Inflammatory macrophage treated with lipopolysaccharide for 4 hours (primary cell): ENCODE measurements around the gene GYG2.
"Not testable (repeated sequence)": the region's sequence is repeated elsewhere in the genome, so short reads cannot be mapped to it uniquely, and the experiment has no call there.

ENCODE experiments used
- DNase-seq: peaks from one replicate; pipeline ENCODE4 v3.0.0-alpha.2; 2020

The GYG2 gene

GRCh38 chrX:2874222-2875135, 45.7 kb downstream of the GYG2 start:
- DNase-seq: no peak

- no peak for DNase-seq
Observed at GRCh38 chrX:2875136-2875481, 46.4 kb downstream of the GYG2 start.

DNA sequence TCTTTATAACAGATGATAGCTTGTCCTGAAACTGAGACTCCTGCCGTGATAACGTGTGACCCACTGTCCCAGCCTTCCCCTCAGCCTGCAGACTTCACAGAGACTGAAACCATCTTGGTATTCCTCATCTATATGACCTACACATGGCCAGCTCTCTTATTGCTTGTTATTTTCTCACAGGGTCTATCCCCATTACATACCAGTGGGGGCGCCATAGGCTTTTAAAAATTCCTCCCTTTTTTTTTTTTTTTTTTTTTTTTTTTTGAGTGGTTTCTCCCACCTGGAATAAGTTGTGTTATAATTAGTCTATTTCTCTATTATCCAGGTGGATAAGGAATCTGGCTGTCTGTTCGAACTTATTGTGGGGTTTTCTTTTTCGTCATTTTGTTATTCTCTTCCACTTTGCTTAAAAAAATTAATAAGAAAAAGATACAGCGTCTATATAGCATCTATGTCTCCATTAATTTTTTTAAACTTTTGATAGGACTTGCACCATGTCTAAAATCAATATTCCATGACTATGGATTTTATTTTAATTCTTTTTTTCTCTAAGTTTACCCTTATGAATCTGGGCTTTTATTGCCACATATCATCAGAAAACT, 47.2 kb downstream of the GYG2 start:
- peak; percentile 15 for DNase-seq

- DNase-seq: no peak
Observed at GRCh38 chrX:2878563-2878962, 49.8 kb downstream of the GYG2 start.

GRCh38 chrX:2879670-2880069, 50.9 kb downstream of the GYG2 start:
- no peak for DNase-seq

DNA sequence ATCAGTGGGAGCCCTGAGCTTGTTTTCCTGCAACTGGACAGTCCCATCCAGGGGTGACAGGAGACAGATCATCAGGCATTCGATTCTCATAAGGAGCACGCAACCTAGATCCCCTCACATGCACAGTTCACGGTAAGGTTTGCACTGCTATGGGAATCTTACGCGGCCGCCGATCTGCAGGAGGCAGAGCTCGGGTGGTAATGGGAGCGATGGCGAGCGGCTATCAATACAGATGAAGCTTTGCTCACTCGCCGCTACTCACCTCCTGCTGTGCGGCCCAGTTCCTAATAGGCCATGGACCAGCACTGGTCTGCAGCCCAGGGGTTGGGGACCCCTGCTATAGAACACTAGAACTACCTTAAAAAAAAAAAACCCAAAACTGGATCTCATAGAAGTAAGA, 55.0 kb downstream of the GYG2 start:
- no peak for DNase-seq

DNA sequence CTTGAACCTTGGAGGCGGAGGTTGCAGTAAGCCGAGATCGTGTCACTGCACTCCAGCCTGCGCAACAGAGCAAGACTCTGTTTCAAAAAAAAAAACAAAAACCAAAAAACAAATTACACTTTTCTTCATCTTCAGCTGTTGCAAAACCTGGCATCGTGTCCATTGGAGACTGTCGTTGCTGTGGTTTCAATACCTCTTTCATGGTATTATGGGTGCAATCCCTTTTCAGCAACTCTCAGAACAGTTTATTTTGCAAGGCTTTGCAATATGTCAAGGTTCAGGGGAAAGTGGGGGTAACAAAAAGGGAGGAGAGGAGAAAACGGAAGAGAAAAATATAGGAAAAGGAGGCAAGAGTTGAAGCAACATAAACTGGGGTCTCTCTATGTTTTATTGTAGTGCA, 59.6 kb downstream of the GYG2 start:
- DNase-seq: peak; percentile 73

GRCh38 chrX:2889045-2889605, 60.4 kb downstream of the GYG2 start:
- DNase-seq: no peak

- DNase-seq: not testable (repeated sequence)
Observed at GRCh38 chrX:2889706-2890490, 61.2 kb downstream of the GYG2 start.

DNA sequence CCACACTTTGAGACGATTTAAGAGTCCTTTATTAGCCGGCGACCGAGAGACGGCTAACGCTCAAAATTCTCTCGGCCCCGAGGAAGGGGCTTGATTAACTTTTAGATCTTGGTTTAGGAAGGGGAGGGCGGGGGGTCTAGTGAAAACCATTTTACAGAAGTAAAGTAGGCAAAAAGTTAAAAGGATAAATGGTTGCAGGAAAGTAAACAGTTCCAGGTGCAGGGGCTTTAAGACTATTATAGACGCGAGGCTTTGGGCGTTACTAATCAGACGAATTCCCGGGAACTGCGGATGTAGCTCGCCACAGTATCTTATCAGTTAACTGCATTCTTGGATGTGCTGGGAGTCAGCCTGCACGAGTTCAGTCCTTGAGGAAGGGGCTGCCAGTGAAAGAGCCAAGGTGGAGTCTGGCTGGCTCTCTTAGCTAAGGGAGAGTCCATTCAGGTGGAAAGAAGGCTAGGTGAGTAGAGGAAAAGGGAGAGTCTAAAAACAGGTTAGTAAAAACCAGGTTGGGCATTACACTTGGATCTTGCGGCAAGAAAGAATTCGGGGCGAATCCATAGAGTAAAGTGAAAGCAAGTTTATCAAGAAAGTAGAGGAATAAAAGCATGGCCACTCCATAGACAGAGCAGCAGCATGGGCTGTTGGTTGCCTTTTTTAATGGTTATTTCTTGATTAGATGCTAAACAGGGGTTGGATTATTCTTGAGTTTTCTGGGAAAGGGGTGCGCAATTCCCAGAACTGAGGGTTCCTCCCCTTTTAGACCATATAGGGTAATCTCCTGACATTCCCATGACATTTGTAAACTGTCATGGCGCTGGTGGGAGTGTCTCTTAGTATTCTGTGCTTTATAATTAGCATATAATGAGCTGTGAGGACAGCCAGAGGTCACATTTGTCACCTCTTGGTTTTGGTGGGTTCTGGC, 62.1 kb downstream of the GYG2 start:
- DNase-seq: not testable (repeated sequence)

DNA sequence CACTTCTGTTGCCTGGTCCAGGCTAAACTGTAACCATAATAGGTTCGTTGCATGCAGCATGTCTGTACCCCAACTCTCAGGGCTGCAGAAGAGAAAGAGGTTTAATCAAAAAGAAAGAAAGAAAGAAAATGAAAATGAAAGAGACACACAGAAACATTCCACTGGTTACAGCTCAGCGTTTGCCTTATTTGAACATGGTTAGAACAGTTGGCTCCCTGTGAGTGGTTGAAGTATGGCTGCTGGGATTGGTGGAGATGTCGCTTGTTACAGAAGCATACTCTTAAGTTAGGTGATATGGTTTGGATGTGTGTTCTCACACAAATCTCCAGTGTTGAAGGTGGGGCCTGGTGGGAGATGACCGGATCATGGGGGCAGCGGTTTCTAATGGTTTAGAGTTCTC, 64.1 kb downstream of the GYG2 start:
- DNase-seq: no peak

- peak; percentile 14 for DNase-seq
Observed at GRCh38 chrX:2894885-2895292, 66.2 kb downstream of the GYG2 start.

DNA sequence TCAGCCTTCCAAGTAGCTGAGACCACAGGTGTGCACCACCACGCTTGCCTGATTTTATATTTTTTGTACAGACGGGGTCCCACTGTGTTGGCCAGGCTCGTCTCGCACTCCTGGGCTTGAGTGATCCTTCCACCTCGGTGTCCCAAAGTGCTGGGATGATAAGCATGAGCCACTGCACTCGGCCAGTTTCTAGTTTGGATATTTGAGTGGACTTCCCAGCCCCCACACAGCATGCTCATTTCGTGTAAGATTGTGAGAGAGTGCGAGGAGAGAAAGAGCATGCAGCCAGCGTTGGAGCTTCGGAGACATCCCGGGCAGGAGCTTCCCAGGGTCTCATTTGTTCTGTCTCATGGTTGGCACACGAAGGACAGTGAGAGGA, 68.6 kb downstream of the GYG2 start:
- DNase-seq: no peak

GRCh38 chrX:2897690-2898623, 69.2 kb downstream of the GYG2 start:
- not testable (repeated sequence) for DNase-seq

GRCh38 chrX:2898846-2899512, 70.2 kb downstream of the GYG2 start:
- DNase-seq: no peak

- peak; percentile 51 for DNase-seq
Observed at GRCh38 chrX:2901367-2902036, 72.8 kb downstream of the GYG2 start.

GRCh38 chrX:2902841-2903240, 74.1 kb downstream of the GYG2 start:
- DNase-seq: no peak

GRCh38 chrX:2903366-2903765, 74.6 kb downstream of the GYG2 start:
- no peak for DNase-seq

- no peak for DNase-seq
Observed at GRCh38 chrX:2907295-2907694, 78.6 kb downstream of the GYG2 start.

DNA sequence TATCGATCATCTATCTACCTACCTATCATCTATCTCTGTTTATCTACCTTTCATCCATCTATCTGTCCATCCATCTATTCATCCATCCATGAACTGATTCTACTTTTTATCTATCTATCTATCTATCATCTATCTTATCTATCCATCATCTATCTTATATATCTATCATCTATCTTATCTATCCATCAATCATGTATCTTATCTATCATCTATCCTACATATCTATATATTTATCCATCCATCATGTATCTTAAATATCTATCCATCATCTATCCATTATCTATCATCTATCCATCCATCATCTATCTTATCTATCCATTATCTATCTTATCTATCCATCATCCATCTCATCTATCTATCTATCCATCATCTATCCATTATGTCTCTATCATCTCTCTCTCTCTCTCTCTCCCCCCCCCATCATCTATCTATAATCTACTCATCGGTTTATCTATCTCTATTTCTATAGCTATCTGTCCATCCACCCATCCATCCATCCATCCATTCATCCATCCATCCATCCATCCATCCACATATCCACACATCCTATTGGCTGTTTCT, 79.5 kb downstream of the GYG2 start:
- no peak for DNase-seq
